ENCODE data around the gene MYH7B.

MYH7B gene

DNA sequence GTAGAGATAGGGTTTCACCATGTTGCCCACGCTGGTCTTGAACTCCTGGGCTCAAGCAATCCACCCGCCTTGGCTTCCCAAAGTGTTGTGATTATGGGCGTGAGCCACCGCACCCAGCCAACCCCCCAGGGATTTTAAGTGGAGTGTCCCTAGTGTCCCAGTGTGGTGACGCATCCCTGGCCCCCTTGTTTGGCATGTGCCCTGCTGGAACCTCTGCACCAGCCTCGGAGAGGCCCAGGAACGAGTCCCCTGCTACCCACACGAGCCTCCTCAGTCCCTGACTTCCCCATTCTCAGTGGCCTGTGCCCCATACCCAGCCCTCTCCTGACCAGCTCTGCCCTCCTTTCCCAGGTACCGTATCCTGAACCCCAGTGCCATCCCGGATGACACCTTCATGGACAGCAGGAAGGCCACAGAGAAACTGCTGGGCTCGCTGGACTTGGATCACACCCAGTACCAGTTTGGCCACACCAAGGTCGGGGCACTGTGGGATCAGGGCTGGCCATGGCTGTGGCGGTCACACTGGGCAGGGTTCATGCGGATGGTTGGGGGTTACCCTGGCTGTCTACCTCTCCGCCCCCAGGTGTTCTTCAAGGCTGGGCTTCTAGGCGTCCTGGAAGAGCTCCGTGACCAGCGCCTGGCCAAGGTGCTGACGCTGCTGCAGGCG lies 37.2 kb downstream of the MYH7B start:
- DNase-seq (ENCODE audit: low spot score), result no peak

DNA sequence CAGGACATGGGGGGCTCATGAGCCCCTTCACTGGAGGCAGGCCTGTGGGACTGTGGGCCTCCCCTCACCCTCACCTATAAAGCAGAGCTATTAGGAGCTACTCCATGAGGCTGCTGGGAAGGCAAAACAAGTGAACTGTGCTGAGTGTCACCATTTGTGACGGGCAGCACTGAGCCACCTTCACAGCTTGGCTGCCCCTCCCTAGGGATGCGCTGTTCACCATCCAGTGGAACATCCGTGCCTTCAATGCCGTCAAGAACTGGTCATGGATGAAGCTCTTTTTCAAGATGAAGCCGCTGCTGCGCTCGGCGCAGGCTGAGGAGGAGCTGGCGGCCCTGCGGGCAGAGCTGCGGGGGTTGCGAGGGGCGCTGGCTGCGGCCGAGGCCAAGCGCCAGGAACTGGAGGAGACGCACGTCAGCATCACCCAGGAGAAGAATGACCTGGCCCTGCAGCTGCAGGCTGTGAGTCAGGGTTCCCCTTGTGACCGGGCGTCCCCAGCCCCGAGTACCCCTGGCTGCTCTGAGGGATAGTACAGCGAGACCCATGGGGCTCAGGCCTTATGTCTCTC lies 38.4 kb downstream of the MYH7B start:
- DNase-seq (ENCODE audit: low spot score), result no peak

DNA sequence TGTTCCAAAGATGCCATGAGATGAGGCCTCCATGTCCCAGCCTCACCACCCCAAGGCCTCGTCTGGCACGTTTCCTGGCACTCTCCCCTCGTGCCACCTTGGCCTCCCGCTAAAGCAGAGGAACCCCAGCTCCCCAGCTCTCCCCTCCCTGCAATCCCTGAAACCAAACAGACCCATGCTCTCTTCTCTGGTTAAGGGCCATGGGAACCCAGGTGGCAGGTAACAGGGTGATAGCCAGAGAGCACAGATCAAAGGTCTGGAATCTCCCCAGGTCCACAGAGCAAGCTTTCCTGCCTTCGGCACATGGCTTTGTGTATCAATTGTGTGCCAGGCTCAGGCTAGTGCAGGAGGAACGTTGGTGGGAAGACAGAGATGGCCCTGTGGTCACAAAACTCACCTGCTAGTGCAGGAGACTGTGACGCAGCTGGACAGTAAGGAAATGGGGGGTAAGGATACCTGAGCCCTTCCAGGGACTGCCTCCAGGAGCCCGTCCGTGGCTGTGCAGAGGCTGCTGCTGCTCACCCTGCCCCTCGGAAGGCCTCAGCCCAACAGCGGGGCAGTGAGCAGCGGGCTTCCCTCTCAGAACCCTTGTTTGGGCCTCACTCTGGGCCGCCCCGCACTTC lies 39.0 kb downstream of the MYH7B start:
- DNase-seq (ENCODE audit: low spot score), result no peak

DNA sequence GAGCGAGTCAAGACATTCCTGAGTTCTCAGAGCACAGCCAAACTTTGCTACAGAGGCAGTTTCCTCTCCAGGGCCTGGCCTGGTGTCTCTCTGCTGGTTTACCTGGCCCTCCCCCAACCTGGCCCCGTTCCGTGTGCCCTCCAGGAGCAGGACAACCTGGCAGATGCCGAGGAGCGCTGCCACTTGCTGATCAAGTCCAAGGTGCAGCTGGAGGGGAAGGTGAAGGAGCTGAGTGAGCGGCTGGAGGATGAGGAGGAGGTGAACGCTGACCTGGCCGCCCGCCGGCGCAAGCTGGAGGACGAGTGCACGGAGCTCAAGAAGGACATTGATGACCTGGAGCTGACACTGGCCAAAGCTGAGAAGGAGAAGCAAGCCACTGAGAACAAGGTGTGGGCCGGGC lies 39.5 kb downstream of the MYH7B start:
- no peak for DNase-seq (ENCODE audit: low spot score)

DNA sequence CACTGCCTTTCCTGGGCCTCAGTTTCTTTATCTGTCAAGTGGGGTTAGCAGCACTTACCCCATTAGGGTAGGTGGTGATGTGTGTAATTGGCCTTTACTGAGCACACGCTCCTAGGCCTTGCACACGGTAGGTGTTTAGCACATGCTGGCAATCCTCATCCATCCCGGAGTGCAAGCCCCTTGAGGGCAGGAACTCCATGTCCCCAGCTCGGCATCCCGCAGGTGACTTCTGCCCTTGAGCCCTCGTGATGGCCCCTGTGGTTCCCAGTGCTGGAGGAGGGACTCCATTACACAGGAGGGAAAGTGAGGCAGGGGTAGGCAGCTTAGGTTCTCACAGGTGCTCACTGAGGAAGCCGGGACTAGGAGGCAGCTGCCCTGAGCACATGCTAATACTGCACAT lies 40.0 kb downstream of the MYH7B start:
- no peak for DNase-seq (ENCODE audit: low spot score)

DNA sequence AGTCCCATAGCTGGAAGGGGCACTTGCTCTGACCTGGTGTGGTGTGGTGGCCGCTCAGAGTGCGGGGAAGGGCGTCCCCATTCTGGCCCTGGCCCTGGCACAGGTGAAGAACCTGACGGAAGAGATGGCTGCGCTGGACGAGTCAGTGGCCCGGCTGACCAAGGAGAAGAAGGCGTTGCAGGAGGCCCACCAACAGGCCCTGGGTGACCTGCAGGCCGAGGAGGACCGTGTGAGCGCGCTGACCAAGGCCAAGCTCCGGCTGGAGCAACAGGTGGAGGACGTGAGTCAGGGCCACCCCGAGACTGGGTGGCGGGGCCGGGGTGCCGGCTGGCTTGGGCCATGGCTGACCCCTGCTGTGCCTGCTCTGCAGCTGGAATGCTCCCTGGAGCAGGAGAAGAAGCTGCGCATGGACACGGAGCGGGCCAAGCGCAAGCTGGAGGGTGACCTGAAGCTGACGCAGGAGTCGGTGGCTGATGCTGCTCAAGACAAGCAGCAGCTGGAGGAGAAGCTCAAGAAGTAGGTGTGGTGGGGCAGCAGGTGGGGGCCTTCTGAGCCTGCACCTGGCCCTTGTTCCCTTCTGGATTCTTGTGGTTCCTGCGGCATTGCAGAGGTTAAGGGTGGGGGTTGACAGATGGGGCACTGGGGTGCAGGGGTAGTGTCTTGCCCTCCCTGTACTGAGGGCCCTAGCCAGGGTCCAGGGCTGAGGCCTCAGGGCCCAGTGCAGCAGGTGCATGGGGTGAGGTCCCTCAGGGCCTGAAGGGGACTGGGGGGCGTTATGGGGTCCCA lies 40.8 kb downstream of the MYH7B start:
- no peak for DNase-seq (ENCODE audit: low spot score)

DNA sequence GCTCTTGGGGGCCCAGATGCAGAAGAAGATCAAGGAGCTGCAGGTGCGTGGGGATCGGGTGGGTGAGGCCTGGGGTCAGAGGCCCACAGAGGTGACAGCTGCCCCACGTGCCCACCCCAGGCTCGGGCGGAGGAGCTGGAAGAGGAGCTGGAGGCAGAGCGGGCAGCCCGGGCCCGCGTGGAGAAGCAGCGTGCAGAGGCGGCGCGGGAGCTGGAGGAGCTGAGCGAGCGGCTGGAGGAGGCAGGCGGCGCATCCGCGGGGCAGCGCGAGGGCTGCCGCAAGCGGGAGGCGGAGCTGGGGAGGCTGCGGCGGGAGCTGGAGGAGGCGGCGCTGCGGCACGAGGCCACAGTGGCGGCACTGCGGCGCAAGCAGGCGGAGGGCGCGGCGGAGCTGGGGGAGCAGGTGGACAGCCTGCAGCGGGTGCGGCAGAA lies 41.5 kb downstream of the MYH7B start:
- DNase-seq (ENCODE audit: low spot score), result no peak

DNA sequence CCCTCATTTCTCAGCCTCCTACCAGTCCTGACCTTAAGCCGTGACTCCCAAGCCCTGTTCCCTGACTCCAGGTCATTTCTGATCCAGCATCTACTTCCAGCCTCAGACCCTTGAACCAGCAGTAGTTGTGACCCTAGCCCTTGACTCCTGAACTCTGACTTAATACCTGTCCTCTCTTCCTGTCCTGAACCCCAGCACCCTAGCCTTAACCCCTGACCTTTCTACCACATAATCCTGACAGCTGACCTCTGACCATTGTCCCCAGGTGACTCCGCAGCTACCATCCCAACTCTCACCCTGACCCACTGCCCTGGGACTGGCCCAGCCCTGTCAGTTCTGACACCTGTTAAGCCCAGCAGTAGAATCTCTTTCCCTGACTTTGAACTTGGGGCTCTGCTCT lies 42.1 kb downstream of the MYH7B start:
- DNase-seq (ENCODE audit: low spot score), result no peak

DNA sequence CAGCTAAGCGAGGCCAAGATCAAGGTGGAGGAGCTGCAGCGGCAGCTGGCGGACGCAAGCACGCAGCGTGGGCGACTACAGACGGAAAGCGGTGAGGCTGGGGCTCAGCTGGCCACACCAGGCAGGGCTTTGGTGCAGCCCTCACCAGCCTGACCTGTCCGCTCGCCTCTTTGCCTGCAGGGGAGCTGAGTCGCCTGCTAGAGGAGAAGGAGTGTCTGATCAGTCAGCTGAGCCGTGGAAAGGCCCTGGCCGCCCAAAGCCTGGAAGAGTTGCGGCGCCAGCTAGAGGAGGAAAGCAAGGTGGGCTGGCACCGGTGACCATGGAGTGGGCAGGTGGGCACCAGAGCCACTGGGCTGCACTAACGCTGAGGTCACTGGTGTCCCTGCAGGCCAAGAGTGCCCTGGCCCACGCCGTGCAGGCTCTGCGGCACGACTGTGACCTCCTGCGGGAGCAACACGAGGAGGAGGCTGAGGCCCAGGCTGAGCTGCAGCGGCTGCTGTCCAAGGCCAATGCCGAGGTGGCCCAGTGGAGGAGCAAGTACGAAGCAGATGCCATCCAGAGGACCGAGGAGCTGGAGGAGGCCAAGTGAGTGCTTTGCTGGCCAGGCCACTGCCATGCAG lies 42.8 kb downstream of the MYH7B start:
- DNase-seq (ENCODE audit: low spot score), result no peak

DNA sequence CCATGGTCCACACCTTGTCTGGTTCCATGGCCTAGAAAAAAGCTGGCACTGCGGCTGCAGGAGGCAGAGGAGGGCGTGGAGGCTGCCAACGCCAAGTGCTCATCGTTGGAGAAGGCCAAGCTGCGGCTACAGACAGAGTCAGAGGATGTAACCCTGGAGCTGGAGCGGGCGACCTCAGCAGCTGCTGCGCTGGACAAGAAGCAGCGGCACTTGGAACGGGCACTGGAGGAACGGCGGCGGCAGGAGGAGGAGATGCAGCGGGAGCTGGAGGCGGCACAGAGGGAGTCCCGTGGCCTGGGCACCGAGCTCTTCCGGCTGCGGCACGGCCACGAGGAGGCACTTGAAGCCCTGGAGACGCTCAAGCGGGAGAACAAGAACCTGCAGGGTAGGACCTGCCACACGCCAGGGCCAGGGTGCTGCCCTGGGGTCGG lies 43.4 kb downstream of the MYH7B start:
- no peak for DNase-seq (ENCODE audit: low spot score)

DNA sequence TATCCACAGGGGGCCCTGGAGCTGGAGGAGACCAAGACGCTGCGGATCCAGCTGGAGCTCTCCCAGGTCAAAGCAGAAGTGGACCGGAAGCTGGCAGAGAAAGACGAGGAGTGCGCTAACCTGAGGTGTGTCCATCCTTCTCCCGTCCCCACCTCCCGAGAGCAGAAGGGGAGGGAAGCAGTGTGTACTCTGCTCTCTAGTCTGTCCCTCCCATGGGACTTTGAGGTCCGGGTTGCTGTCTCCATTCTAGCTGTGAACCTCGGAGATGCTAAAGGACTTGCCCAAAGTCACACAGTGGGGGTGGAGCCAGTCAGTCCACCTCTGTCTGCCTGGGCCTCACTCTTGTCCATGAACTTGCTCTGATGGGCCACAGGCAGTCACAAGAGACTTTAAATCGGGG lies 44.1 kb downstream of the MYH7B start:
- no peak for DNase-seq (ENCODE audit: low spot score)

DNA sequence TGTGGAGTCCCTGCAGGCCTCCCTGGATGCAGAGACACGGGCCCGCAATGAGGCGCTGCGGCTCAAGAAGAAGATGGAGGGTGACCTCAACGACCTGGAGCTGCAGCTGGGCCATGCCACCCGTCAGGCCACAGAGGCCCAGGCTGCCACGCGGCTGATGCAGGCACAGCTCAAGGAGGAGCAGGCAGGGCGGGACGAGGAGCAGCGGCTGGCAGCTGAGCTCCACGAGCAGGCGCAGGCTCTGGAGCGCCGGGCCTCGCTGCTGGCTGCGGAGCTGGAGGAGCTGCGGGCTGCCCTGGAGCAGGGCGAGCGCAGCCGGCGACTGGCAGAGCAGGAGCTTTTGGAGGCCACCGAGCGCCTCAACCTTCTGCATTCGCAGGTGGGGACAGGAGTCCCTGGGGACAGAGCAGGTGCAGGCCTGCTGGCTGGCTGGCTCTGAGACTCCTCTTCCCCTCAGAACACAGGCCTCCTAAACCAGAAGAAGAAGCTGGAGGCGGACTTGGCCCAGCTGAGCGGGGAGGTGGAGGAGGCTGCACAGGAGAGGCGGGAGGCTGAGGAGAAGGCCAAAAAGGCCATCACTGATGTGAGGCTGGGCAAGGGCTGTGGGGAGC lies 44.7 kb downstream of the MYH7B start:
- DNase-seq (ENCODE audit: low spot score), result no peak

DNA sequence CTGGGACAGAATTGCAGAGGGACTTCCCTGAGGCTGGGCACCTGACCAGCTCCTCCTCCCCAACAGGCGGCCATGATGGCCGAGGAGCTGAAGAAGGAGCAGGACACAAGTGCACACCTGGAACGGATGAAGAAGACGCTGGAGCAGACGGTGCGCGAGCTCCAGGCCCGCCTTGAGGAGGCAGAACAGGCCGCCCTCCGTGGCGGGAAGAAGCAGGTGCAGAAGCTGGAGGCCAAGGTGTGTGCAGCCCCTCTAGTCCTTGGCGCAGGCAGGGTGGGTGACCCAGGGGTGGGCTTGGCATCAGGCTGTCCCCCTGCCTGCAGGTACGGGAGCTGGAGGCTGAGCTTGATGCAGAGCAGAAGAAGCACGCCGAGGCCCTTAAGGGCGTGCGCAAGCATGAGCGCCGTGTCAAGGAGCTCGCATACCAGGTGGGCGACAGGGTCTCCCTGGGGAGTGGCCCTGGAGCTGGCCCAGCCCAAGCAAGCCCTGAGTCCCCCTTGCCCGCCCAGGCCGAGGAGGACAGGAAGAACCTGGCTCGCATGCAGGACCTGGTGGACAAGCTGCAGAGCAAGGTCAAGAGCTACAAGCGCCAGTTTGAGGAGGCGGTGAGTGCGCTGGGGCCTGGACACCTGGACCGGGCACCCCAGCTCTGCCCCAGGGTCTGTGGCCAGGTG lies 45.4 kb downstream of the MYH7B start:
- DNase-seq (ENCODE audit: low spot score), result no peak

DNA sequence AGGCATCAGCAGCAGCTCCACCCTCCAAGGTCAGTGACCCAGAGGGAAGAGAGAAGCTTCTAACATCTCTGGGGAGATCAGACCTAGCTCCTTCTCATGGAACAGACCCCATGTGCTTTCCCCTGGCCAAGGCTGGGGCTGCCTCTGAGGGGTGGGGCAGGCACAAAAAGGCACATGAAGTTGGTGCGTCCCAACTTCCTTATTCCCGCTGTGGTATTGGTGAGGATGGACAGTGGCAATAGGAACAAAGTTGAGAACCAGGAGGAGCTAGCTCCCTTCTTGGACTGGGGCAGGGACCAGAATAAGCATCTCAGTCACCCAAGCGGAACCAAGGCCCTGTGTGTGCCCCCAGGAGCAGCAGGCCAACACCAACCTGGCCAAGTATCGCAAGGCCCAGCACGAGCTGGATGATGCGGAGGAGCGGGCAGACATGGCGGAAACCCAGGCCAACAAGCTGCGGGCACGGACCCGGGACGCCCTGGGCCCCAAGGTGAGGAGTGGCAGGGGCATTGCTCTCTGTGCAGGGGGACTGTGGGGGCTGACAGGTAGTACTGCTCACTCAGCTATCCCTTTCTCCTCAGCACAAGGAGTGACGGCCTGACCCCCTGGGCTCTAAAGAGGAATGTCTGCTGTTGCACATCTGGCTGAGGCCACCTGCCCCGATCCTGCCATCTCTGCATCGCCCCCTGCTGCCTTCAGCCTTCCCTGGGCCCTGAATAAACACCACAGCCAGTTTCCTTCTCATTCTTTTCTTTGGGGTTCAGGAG lies 46.1 kb downstream of the MYH7B start:
- DNase-seq (ENCODE audit: low spot score), result no peak

DNA sequence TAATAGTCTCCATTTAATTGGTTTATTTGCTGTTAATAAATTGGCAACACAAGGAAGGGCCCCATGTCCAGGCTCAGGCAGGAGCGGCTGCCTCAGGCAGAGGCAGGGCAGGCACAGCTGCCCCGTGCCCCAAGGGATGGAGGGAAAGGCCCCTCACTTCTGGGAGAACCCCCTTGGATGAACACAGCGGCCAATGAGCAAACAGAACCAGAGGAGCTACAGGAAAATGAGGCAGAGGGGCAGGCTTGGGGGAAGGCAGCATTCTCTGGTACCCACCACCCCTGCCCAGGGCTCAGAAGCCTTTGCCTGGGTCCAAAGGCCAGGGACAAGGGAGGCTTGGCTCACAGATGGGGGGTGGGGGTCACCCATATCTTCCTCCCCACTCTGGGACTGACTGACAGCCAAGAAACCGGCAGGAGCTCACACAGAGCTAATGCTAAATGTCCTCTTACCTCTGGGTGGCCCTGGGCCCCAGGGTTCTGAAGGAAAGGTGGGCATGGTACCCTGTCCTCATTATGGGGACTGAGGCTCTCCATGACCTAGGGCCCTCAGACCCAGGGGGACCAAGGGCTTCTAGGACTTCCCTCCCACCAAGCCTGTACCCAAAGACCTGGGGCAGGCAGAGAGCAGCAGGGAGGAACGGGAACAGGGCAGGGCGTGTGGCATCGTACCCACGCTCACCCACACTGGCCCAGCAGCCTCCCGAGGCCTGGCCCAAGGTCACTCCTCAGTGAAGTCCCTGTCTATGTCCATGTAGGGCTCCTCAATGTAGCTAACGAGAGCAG lies 47.0 kb downstream of the MYH7B start:
- no peak for DNase-seq (ENCODE audit: low spot score)

DNA sequence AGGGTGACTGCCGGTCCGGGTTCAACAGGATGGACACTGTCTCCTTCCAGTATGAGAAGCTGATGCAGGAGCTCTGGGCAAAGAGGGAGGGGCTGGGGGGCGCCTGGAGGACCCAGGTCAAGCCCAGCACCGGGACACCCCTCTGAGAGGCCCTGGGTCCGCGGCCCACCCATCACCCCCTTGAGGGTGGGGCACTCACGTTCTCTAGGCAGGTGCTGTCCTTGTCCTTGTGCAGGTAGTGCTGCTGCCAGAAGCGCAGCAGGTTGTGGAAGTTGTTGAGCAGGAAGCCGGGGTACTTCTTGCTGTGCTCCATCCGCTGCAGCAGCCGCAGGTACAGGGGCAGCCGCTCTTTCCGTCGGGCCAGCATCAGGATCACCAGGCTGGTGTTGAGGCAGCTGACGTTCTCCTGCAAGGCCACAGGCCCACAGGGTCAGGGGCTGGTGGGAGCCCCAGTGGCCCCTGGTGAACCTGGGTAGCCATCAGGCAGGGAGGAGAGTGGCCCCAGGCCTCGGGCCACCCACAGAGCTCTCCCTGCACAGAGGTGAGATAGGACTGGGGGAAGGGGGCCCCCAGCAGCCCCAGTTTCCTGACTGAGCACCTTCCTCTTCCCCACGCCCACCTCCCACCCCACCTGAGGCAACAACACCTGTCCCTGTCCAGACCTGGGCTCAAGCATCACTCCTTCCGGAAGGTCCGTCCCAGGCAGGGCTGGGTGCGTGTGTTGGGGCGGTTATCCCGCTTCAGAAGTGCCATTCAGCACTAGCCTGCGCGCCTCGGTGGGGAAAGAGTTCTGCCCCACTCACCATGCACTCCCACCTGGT lies 47.8 kb downstream of the MYH7B start:
- no peak for DNase-seq (ENCODE audit: low spot score)

DNA sequence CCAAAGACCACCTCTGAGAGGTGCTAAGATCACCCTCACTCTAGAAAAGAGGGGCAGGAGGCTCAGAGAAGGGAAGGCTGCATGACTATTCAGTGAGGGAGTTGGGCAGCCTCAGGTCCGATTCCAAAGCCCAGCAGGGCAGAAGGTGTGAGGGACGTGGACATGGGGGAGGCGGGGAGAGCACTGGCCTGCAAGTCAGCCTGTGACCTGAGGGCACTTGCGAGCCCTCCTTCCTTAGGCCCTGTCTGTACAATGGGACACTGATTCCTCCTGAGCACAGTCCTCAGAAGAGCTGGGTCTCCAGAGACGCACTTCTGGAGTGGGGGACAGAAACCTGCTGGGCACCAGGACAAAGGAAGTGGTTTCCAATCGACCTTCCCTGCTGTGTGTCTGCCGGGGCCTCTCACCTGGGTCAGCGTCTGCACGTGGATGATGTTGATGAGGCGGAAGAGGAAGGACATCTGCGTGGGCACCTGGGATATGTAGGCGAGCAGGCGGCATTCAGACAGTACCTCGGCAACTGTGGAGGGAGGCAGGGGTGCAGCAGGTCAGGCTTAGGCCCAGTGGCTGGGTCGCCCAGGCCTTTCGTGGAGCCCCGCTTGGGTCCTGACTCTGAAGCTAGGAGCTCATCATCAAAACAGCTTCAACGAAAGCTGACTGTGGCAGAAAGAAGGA lies 48.5 kb downstream of the MYH7B start:
- DNase-seq (ENCODE audit: low spot score), result no peak

DNA sequence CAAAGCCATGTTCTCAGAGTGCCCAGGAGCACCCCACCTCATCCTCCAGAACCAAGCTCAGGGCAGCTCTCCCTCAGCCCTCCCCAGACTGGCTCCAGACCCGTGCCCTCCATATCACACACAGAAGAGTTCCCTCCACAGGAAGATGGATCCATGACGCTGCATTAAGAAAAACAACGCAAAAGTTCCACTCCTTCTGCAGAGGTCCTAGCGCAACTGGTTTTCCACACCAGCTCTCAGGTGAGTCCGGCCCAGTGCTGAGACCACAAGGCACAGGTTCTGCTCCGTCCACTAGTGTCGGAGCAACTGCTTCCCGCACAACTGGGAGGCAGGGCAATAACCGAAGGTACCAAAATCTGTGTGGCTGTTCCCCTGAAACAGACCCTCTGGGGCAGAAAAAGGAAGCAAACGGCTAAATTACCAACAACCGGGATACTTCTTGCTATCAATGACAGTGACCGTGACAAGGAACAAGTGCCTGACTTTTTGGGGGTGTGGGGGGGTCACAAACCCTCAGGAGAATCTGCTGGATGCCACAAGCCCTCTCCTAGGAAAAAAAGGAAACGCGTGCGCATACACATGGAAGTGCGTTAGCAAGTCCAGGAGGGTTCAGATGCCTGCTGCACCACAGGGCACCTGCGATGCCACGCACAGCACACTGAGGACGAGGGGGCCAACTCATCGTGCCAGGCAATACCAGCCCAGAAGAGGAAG lies 49.2 kb downstream of the MYH7B start:
- DNase-seq (ENCODE audit: low spot score), result no peak
